Suprapubic skin (tissue), 3 donors: ENCODE measurements around the gene HOXA7.

Source experiments
- CTCF ChIP-seq, 2 donors: fragments of 200-600 bp in 1 of 2; fragments of 450-650 bp in 1 of 2; sonication (generic) in 1 of 2; IDR thresholded peaks; one replicate each; pipeline ENCODE4 v1.5.1; 2016 to 2019; ENCODE audit warnings: antibody characterized with exemption in 2 of 2, mild to moderate bottlenecking in 1 of 2, moderate library complexity in 1 of 2
- POLR2A ChIP-seq, 2 donors: fragments of 450-650 bp; IDR thresholded peaks; one replicate each; pipeline ENCODE4 v1.6.1; 2017; ENCODE audit warnings: antibody characterized with exemption in 2 of 2, mild to moderate bottlenecking in 2 of 2, moderate library complexity in 2 of 2

GRCh38 chr7:27159266-27160144, 3.0 kb upstream of the HOXA7 start:
- TF ChIP-seq POLR2A (IDR thresholded peaks at IDR 0.05) (no peak), CTCF (IDR thresholded peaks at IDR 0.05) (no peak)
